AG04450 (cell line): ENCODE data around the gene STX10. TPM values are rescaled to one million over a fixed set of nuclear protein-coding genes. Genes with fewer than 3 reads are reported as not detected.

ENCODE experiments used
- CTCF ChIA-PET: fragments of 300-600, 350-600 bp; formaldehyde crosslinking; extraction: SDS; loops from one replicate; lab custom pipeline; 2022; ENCODE audit warnings: antibody characterized with exemption, inconsistent platforms; lab: Charles Lee
- POLR2A ChIA-PET: fragments of 350-600 bp; formaldehyde crosslinking; extraction: SDS; loops from one replicate; lab custom pipeline; 2021; ENCODE audit warnings: antibody characterized with exemption, inconsistent platforms; lab: Yijun Ruan, JAX
- DNase-seq: peaks from one replicate; pipeline ENCODE4 v3.0.0-alpha.2; 2011; ENCODE audit warnings: low read depth, low spot score
- H3K27ac ChIP-seq: one replicate; pipeline ENCODE4 v1.5.1; 2012; ENCODE audit warnings: low read depth, low read length, control low read depth
- H3K27me3 ChIP-seq: one replicate; pipeline ENCODE4 v1.6.0; 2012; ENCODE audit warnings: low read length; ENCODE audit not compliant: control insufficient read depth, insufficient read depth
- H3K4me3 ChIP-seq: 2 replicates; pipeline ENCODE4 v1.5.1; 2011; ENCODE audit warnings: mild to moderate bottlenecking, low read depth, low read length, control low read depth
- H3K9me3 ChIP-seq: 2 replicates; pipeline ENCODE4 v1.5.1; 2012; ENCODE audit warnings: low read length; ENCODE audit not compliant: control insufficient read depth, insufficient read depth
- CTCF ChIP-seq: IDR thresholded peaks from 2 replicates; pipeline ENCODE4 v1.5.1; 2011; ENCODE audit warnings: low read depth, low read length, control low read depth, inconsistent platforms
- polyA plus RNA-seq: library from polyadenylated mRNA; depleted of rRNA; stranded (reverse); fragments of >200 nt; gene quantifications from 2 replicates; pipeline ENCODE4 v1.2.3, GENCODE V29; 2011

The STX10 gene
- polyA plus RNA-seq, 1 experiment: 47.9 TPM

DNA sequence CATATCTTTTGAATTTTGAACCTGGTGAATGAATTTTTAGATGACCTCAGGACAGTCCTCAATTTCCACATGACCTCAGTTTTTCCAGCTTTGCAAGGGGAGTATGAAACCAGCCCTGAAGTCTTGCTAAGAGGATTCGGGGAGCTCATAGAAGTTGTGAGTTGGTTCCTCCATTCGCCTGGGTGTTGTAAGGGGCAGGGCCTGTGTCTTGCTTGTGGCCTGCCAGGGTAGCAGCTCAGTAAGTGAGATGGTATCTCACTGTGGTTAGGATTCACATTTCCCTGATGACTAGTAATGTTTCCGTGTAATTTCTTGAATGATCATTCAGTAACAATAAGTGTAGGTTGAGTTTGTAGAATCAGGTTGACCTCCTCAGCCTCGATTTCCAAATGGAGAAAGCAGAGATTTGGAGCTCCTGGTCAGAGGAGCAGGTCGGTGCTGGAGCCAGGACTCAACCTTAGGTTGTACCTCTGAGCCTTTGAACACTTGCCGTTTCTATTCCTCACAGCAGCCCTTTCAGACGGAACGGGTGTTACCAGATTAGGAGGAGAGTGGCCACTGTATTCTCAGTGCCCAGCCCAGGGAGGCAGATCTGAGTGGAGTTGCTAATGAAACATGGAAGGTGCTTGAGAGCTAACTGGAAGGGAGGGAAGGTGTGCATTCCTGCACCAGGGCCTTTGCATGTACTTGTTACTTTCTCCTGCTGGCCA lies 17.5 kb downstream of the STX10 start:
- Histone ChIP-seq H3K4me3 (no peak overlapping the region), H3K9me3 (no peaks in the 10 kb centered on the region; the same call in 1 of the 2 replicates), H3K27me3 (no peaks in the 10 kb centered on the region), H3K27ac (peak overlapping the region; percentile 47)
- no peak for DNase-seq
- ChIA-PET POLR2A (interaction anchor here (0.7 kb wide), 4 partner anchors 12 to 20 kb away, joined by 3 to 8 read pairs (median 6); no protein-coding TSS in a partner anchor), CTCF (interaction anchor here (0.6 to 1.3 kb wide), 4 partner anchors 23 to 167 kb away, joined by 3 to 5 read pairs (median 4); no protein-coding TSS in a partner anchor)
- no peak for TF ChIP-seq CTCF

- Histone ChIP-seq H3K27ac (no peak overlapping the region), H3K27me3 (no peaks in the 10 kb centered on the region), H3K9me3 (no peaks in the 10 kb centered on the region), H3K4me3 (no peak overlapping the region)
- ChIA-PET CTCF (interaction anchor here (1.0 to 1.4 kb wide), 2 partner anchors 153 to 166 kb away, joined by 3 to 5 read pairs; no protein-coding TSS in a partner anchor), POLR2A (no interaction called here)
- TF ChIP-seq CTCF: no peak
- no peak for DNase-seq
These were observed 19.2 kb downstream of the STX10 start for GRCh38 chr19:13130886-13131490.

- Histone ChIP-seq H3K9me3 (no peaks in the 10 kb centered on the region), H3K27ac (no peak overlapping the region), H3K4me3 (no peak overlapping the region), H3K27me3 (no peaks in the 10 kb centered on the region)
- POLR2A ChIA-PET: no interaction called here
- DNase-seq: no peak
- CTCF ChIA-PET: interaction anchor here (0.8 kb wide), 1 partner anchor 164 kb away, joined by 3 read pairs; no protein-coding TSS in a partner anchor
- TF ChIP-seq CTCF: no peak
These were observed 20.8 kb downstream of the STX10 start for GRCh38 chr19:13129384-13129783.

- CTCF ChIA-PET: interaction anchor here (0.6 to 0.8 kb wide), 2 partner anchors 149 to 163 kb away, joined by 3 read pairs; no protein-coding TSS in a partner anchor
- Histone ChIP-seq H3K27me3 (no peaks in the 10 kb centered on the region), H3K9me3 (no peaks in the 10 kb centered on the region), H3K27ac (no peak overlapping the region), H3K4me3 (no peak overlapping the region)
- POLR2A ChIA-PET: no interaction called here
- TF ChIP-seq CTCF: no peak
- no peak for DNase-seq
These were observed 21.6 kb downstream of the STX10 start for GRCh38 chr19:13128583-13128982.
